T-helper 9 cell (primary cell): ENCODE data around the gene CHPF.

Experiments used
- DNase-seq: peaks from one replicate; pipeline ENCODE4 v3.0.0-alpha.2; 2020

CHPF gene

DNA sequence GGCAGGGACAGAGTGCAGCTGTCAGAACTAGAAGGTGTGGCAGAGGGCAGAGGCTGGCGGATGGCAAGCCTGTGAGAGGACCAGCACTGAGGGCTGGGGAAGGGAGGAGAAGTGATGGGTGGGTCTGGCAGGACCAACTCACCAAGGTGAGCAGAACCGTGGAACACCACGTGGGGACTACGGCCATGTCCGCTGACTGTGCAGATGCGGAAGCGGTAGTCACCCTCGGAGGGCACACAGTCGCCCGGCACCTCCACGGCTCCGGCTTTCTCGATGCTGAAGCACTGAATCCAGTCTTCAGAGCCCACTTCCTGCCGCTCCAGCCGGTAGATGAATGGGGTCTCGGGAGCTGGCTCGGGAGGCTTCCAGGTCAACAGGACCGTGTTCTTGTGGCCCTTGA is 23.5 kb upstream of the CHPF start:
- no peak for DNase-seq

DNA sequence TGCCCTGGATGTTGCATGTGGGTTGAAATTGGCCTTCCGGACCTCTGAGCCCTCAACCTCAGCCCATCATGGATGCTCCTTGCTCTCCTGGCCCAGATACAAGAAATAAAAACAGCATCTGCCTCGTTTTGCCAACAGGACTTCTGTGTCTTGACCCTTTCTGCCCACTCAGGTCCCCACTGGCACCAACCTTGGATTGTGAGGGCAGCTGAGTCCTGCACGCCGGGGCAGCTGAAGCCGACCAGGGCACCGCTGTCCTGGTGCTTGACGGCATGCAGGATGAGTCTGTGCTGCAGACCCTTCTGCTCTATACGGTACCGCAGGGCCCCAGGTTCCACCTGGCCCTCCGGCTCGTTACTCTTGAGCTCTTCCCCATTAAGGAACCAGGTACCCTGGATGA is 23.0 kb upstream of the CHPF start:
- no peak for DNase-seq

GRCh38 chr2:219565130-219566080 is 21.8 kb upstream of the CHPF start:
- DNase-seq: no peak

GRCh38 chr2:219563271-219563928 is 19.8 kb upstream of the CHPF start:
- DNase-seq: no peak

DNA sequence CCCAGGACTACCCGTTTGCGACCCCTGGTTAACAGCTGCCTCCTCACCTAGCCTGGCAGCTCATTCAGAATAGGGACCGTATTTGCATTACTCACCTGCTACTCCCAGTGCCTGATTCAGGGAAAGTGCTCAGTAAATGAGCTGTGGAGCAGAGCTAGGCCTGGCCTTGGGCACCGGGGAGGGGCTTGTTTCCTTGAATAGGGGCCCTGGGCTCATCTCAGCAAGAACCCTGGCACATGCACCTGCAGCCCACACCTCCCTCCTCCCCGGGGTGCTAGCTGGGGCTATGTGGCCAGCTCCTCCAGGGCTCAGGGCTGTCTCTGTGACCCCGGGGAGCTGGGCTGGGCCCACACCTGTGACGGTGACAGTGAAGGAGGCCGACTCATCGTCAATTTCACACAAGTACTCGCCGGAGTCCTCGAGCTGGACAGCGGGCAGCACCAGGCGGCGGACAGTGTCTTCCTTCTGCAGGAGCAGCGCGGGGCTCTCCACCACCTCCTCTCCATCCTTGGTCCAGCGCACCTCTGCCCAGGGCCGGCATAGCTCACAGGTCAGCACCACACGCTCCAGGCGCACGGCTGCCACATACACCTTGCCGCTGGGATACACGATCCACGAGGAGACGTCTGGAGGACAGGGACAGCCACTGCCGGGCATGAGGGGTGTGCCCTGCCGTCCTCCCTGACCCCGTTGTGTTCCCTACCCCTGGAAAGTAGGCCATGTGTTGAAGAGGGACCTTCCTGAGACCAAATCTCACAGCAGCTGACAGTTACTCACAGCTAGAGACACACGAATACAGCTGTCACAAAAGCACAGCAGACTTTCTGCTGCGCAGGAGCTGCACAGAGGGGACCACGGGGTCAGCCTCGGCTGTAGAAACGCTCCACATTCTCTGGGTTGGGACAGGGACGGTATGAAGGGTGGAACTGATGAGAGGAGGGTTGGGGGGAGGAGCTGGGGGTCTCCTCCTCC is 18.7 kb upstream of the CHPF start:
- DNase-seq: no peak

DNA sequence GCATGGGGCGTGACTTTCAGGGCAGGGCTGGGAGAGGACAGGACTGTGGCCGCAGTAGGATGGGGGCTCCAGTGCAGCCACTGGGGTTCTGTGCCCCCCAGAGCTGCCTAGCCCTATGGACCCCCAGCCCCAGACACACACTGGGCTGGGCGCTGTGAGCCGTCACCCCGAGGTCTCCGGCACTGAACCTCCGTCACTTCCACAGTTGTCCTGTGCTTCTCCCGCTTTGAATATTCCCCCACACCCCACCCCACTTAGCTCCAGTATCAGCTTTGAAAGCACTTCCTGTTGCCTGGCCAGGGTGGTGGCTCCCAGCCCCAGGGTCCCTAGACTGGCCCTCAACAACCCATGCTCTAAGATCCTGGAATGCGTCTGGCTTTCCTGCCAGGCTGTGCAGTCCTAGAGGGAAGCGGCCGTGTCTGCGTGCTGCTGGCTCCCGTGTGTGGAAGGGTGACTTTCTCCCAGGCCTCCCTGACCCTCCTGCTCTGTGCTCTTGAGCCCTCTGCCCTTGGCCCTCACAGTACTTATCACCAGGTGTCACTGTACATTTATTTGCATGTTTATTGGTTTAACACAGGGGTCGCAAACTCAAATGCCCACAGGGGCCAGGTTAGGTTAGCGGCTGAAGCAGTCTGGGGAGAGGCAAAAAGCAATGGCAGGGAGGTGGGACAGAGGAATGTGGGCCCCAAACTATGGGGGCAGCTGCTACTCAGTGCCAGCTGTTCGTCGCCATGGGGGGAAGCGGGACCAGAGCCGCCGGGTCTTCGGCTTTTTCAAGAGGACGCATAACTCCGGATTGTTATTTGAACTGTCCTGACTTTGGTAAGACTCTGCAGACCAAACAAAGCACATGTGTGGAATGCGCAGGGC is 17.8 kb upstream of the CHPF start:
- no peak for DNase-seq

GRCh38 chr2:219560893-219561178 is 17.2 kb upstream of the CHPF start:
- DNase-seq: no peak

DNA sequence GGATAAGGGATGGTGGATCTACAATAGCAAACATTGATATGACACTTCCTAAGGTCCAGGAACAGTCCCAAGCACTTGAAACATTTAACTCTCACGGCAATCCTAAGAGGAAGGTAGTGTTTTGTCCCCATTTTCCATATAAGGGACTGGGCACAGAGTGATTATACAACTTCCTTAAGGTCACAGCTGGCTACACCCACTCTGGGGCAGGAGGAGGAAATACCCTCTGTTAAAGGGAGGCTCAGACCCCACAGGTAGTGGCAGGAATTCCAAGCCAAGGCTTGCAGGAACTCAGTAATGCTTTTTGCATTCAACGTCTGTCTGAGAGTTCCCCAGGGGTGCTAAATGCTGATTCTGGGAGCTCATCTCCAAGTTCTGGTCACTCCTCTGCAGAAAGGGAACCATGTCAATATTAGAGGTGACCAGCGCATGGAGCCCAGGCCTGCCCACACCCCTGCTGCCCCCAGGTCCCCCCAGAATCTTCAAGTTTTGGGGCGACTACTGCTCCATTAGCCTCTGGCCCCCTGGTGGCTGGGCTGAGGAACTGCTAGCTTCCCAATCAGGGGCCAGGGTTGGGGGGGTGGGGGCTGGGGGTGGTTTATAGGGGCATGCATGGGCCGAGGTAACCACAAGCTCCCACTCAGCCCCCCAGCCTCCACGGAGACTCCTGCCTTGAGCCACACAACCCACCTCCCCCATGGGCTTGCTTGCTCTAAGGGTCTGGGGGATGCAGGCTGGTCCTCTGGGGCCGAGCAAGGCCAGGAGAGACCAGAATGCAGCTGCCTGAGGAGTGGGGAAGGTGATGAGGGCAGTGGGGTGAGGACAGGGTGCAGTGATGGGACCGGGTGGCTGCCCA is 16.7 kb upstream of the CHPF start:
- DNase-seq: peak; percentile 30

DNA sequence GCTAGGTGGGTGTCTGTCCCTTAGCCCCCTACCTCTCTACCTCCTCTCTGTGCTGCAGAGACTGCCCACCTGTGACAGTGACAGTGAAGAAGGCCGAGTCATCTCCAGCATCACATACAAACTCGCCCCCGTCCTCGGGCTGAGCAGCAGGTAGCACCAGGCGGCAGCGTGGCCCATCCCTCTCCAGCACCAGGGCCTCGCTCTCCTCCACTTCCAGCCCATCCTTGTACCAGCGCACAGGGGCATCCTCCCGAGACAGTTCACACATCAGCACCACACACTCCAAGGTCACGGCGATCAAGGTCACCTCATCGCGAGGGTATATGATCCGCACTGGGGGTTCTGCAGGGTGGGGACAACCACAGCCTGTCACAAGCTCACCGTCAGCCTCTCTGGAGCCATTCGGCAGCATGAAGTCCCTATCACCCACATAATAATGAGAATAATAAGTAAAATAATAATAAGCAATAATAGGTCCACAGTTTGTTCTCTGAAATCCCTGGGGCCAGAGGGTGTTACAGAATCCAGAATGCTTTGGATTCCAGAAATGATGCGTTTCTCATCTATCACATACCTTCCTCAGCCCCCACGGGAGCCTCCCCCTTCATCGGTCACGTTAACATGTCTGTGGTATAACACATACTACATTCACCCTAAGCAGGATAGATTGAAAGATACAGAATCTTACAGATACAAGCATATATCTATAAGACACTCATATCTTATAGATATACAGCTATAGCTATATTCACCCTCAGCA is 15.7 kb upstream of the CHPF start:
- no peak for DNase-seq

GRCh38 chr2:219557791-219558785 is 14.5 kb upstream of the CHPF start:
- DNase-seq: no peak

- DNase-seq: no peak
These were observed 13.7 kb upstream of the CHPF start for GRCh38 chr2:219557320-219557719.

DNA sequence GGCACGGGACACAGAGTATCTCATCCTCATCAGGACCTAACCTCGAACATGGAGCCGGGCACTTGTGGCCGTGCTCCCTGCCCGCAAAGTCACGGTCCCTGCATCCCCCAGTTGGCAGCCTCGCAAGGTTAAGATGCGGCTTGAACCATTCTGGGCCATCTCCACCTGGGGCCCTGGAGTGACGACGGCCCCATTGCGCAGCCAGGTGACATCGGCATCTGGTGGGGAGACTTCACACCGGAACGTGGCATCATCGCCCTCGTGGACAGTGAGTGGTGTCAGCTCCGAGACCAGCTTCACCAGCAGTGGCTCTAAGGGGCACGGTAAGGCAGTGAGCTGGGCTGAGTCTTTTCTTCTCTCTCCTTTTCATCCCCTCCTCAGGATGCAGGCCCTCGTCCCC is 12.8 kb upstream of the CHPF start:
- no peak for DNase-seq

DNA sequence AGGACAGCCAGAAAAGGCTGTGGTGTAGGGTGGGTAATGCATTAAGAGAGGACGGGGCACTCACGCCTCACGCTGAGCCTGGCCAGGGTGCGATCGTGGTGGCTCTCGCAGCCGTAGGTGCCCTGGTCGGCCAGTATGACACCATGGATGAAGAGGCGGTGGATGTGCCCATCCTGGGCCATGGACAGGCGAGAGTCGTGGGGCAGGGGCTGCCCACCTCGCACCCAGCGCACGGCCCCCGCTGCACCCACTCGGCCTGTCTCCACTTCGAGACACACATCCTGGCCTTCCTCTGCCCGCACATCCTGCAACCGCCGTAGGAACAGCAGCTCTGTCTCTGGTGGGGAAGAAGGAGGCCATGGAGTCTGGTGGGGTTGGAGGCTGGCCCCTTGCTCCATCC is 12.3 kb upstream of the CHPF start:
- no peak for DNase-seq

DNA sequence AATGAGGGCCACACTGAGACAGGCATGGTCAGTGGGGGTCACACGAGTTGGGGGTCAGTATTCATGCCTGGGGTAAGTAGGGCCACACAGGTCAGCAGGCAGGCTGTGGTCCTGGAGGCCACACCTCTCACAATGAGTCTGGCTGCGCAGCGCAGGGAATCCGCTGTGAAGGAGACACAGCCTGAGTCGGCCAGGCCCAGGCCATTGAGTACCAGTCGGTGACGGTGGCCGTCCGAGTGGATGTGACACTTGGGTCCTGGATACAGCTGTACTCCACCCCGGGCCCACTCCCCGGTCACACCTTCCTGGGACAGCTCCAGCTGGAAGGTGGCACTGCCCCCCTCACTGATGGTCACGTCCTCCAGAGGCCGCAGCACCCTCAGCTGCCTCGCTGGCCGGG is 10.7 kb upstream of the CHPF start:
- DNase-seq: no peak

GRCh38 chr2:219553463-219553963 is 9.9 kb upstream of the CHPF start:
- DNase-seq: no peak

DNA sequence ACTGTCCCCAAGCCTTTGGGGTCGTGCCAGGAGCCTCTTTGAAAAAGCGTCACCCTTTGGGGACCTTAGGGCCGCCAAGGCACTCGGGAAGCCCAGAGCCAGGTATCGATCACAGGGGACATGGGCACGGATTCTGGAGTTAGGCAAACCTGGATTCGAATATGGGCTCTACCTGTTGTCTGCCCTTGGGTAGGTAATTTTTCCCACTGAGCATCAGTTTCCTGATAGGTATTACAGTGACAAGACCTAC is 9.5 kb upstream of the CHPF start:
- DNase-seq: no peak

GRCh38 chr2:219552382-219553167 is 9.0 kb upstream of the CHPF start:
- peak; percentile 71 for DNase-seq
